GM10847 (cell line): Measurements from ENCODE around the gene SIRT3.

ENCODE experiments used
- POLR2A ChIP-seq: IDR thresholded peaks from 2 replicates; pipeline ENCODE4 v1.6.1; 2011; ENCODE audit not compliant: insufficient read length; ENCODE audit errors: extremely low read depth

SIRT3 gene

GRCh38 chr11:278001-278951, 42.1 kb upstream of the SIRT3 start, which contains the start of gene NLRP6:
Gene NLRP6 (plus strand): TSS chr11:278407. CDS start chr11:278570, 163 bp downstream.
- no peak for TF ChIP-seq POLR2A

GRCh38 chr11:276219-276618, 40.1 kb upstream of the SIRT3 start:
- no peak for TF ChIP-seq POLR2A

- no peak for TF ChIP-seq POLR2A
Observed at GRCh38 chr11:272931-273198, 36.7 kb upstream of the SIRT3 start.

- no peak for TF ChIP-seq POLR2A
Observed at GRCh38 chr11:272195-272930, 36.2 kb upstream of the SIRT3 start.

- no peak for TF ChIP-seq POLR2A
Observed at GRCh38 chr11:271319-271715, 35.2 kb upstream of the SIRT3 start.

GRCh38 chr11:270451-271318, 34.5 kb upstream of the SIRT3 start:
- TF ChIP-seq POLR2A = no peak

- no peak for TF ChIP-seq POLR2A
Observed at GRCh38 chr11:269146-269890, 33.2 kb upstream of the SIRT3 start.

GRCh38 chr11:267491-267994, 31.4 kb upstream of the SIRT3 start:
- no peak for TF ChIP-seq POLR2A

GRCh38 chr11:266676-267439, 30.7 kb upstream of the SIRT3 start:
- TF ChIP-seq POLR2A = no peak

GRCh38 chr11:261624-262023, 25.5 kb upstream of the SIRT3 start:
- no peak for TF ChIP-seq POLR2A

- no peak for TF ChIP-seq POLR2A
Observed at GRCh38 chr11:259413-259812, 23.3 kb upstream of the SIRT3 start.

- TF ChIP-seq POLR2A = no peak
Observed at GRCh38 chr11:257766-258493, 21.8 kb upstream of the SIRT3 start.

- TF ChIP-seq POLR2A = no peak
Observed at GRCh38 chr11:256952-257737, 21.0 kb upstream of the SIRT3 start.

- TF ChIP-seq POLR2A = no peak
Observed at GRCh38 chr11:255816-256215, 19.7 kb upstream of the SIRT3 start.
